ENCODE results near the gene SPATA2L. TPM values are rescaled to one million over a fixed set of nuclear protein-coding genes. Genes with fewer than 3 reads are reported as not detected.

SPATA2L gene
- total and polyA plus RNA-seq, 2 of the 8 experiments (the other 6 are each of a cell fraction or from before 2014, with no cell fraction given) = 9.3 to 12.5 TPM

GRCh38 chr16:89689142-89689541 is 12.4 kb downstream of the SPATA2L start:
- H3K36me3 ChIP-seq (ENCODE audit: control insufficient read depth in 2 of 4, insufficient read depth in 4 of 4, low read length in 3 of 4) = peaks cover 3 to 33% (median 20%) of the 10 kb centered on the region in 4 experiments; a peak in 7 of 8 replicates
- H3K4me1 ChIP-seq (replicated peaks in 1 of 4; ENCODE audit: control insufficient read depth in 3 of 4, insufficient read depth in 4 of 4, low read length in 3 of 4) = peaks cover 0 to 7% (median 2%) of the 10 kb centered on the region in 4 experiments; a peak in 4 of 7 replicates
- no peak overlapping the region for H3K4me2 ChIP-seq (ENCODE audit: insufficient read depth in 1 of 2, low read depth in 2 of 2, low read length in 2 of 2)
- no peak overlapping the region for H4K8ac ChIP-seq (ENCODE audit: extremely low read depth, insufficient read depth, low read length)
- no peak overlapping the region for H3K27ac ChIP-seq (ENCODE audit: low read depth, low read length)
- no peak overlapping the region for H3K23ac ChIP-seq (ENCODE audit: insufficient read length)
- ChIA-PET CTCF (ENCODE audit: partially characterized antibody) (interaction anchor here (0.7 to 2.6 kb wide), 3 partner anchors 10 to 104 kb away, joined by 4 to 16 read pairs (median 5); no protein-coding TSS in a partner anchor), POLR2A (ENCODE audit: partially characterized antibody) (interaction anchor here (0.5 to 4.8 kb wide), 6 partner anchors 10 to 128 kb away, joined by 3 to 59 read pairs (median 4); partner anchors contain the start of gene SPATA2L)
- H4K20me1 ChIP-seq (replicated peaks in 1 of 2; ENCODE audit: control insufficient read depth in 1 of 2, insufficient read depth in 2 of 2, low read length in 2 of 2) = peaks cover 0 to 17% of the 10 kb centered on the region in 2 experiments
- no peak overlapping the region for H4K91ac ChIP-seq (replicated peaks; ENCODE audit: insufficient read length, low read length)
- 98% methylated on average over 13 of the region's 13 CpGs; no CpG with 5 or more reads in 1 of the 2 experiments for WGBS, 2 experiments (ENCODE audit: extremely low coverage in 1 of 2, insufficient coverage in 1 of 2, insufficient read length in 1 of 2, insufficient replicate concordance in 2 of 2, low coverage in 1 of 2, low lambda C conversion rate in 2 of 2, missing lambda C conversion rate in 1 of 2)
- no peak overlapping the region for H3K4ac ChIP-seq (replicated peaks; ENCODE audit: insufficient read length, low read depth, low read length)
- H2BK15ac ChIP-seq (ENCODE audit: low read length) = no peak overlapping the region
- peaks cover 6% of the 10 kb centered on the region; the same call in 1 of the 2 replicates for H3K23me2 ChIP-seq (ENCODE audit: low read depth, low read length)
- no peak overlapping the region for H3K14ac ChIP-seq (ENCODE audit: insufficient read length)
- no peak overlapping the region for H4K5ac ChIP-seq (ENCODE audit: insufficient read length, low read depth, low read length)
- H2AFZ ChIP-seq (ENCODE audit: low read length) = no peak overlapping the region
- no peak overlapping the region for H2BK12ac ChIP-seq (ENCODE audit: low read depth, low read length)
- peaks cover 11% of the 10 kb centered on the region for H3K79me1 ChIP-seq (ENCODE audit: low read depth, low read length)
- no peak for FAIRE-seq
- H3K18ac ChIP-seq (ENCODE audit: extremely low read depth, low read length) = no peak overlapping the region
- H3K4me3 ChIP-seq (ENCODE audit: extremely low read depth in 1 of 4, insufficient read depth in 2 of 4, low read depth in 3 of 4, low read length in 4 of 4) = no peak overlapping the region
- no peak overlapping the region for H2BK5ac ChIP-seq (ENCODE audit: low read depth, low read length)
- H3K27me3 ChIP-seq (replicated peaks in 1 of 4; ENCODE audit: control insufficient read depth in 3 of 4, extremely low read depth in 1 of 4, insufficient read depth in 3 of 4, low read length in 3 of 4) = no peaks in the 10 kb centered on the region
- no peak overlapping the region for H2AK5ac ChIP-seq (ENCODE audit: low read depth, low read length)
- no peak overlapping the region for H3K9ac ChIP-seq (replicated peaks in 1 of 4; ENCODE audit: extremely low read depth in 1 of 4, low read depth in 3 of 4, low read length in 3 of 4)
- TF ChIP-seq CBX5 (IDR thresholded peaks at IDR 0.05; ENCODE audit: low read depth, low read length) (no peak), POU5F1 (IDR thresholded peaks at IDR 0.05; ENCODE audit: low read depth, low read length) (no peak)
- no peak overlapping the region for H2BK20ac ChIP-seq (ENCODE audit: low read length)
- H2BK120ac ChIP-seq (replicated peaks; ENCODE audit: low read depth, low read length) = no peak overlapping the region
- DNase-seq (ENCODE audit: low read depth in 1 of 2, low spot score in 2 of 2) = no peak
- peaks cover 0 to 11% of the 10 kb centered on the region in 2 experiments; a peak in 1 of 4 replicates for H3K79me2 ChIP-seq (ENCODE audit: control insufficient read depth in 1 of 2, insufficient read depth in 2 of 2, low read length in 2 of 2)
- H3K9me3 ChIP-seq (ENCODE audit: insufficient read depth in 2 of 2, low read depth in 1 of 2, low read length in 1 of 2) = peaks cover 11 to 15% of the 10 kb centered on the region in 2 experiments
- H3K56ac ChIP-seq (replicated peaks; ENCODE audit: insufficient read length, low read depth, low read length) = no peak overlapping the region

All from H1 (cell line).